ENCODE results near the gene LRPAP1.

DNA sequence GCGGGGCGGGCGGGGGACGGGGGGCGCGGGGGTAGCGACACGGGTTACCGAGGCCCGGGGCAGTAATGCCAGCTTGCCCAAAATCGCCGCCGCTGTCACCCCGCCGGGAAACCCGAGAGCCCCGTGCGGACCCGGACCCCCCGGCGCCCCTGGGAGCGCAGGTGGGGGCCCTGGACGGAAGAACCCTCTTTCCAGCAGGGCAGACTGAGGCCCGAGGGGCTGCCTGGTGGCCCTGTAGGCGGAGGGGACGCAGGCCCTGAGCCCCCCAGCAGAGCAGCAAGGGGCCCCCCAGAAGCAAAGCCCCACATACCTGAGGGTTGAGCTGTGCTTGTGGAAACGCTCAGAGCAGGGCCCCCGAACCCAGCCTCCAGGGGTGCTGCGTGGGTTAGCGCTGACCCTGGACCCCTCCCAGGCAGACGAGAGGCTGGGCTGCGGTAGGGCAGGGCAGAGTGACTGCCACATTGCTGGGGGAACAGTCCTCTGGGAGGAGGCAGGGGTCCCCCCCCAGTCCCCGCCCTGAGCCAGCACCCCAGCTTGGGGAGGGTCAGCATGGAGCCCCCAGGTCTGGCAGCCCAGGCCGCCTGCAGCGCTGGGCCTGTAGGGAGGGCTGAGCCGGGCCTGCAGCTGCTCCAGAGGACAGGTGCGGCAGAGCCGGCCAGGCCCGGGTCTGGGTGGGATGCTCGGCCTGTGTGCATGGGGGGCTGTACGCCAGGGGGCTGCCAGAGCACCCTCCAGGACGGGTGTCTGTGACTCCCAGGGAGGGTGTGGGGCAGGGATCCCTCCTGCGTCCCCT is 68.5 kb downstream of the LRPAP1 start:
- TF ChIP-seq, protein P1, sequence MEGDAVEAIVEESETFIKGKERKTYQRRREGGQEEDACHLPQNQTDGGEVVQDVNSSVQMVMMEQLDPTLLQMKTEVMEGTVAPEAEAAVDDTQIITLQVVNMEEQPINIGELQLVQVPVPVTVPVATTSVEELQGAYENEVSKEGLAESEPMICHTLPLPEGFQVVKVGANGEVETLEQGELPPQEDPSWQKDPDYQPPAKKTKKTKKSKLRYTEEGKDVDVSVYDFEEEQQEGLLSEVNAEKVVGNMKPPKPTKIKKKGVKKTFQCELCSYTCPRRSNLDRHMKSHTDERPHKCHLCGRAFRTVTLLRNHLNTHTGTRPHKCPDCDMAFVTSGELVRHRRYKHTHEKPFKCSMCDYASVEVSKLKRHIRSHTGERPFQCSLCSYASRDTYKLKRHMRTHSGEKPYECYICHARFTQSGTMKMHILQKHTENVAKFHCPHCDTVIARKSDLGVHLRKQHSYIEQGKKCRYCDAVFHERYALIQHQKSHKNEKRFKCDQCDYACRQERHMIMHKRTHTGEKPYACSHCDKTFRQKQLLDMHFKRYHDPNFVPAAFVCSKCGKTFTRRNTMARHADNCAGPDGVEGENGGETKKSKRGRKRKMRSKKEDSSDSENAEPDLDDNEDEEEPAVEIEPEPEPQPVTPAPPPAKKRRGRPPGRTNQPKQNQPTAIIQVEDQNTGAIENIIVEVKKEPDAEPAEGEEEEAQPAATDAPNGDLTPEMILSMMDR (conservative IDR thresholded peaks at IDR 0.05) = no peak
- no peak for TF ChIP-seq EZH2 (IDR thresholded peaks at IDR 0.05; ENCODE audit: low read depth)

Data from PC-9 (cell line).